Smooth muscle cell (in vitro differentiated cells): Measurements from ENCODE around the gene ERI2. TPM values are rescaled to one million over a fixed set of nuclear protein-coding genes. Genes with fewer than 3 reads are reported as not detected.

Source experiments
- DNase-seq: peaks from one replicate; lab custom pipeline; 2025; ENCODE audit not compliant: unreplicated experiment; lab: John Stamatoyannopoulos, UW
- H2AFZ ChIP-seq: fragments of 200-600 bp; sonication (generic); 2 replicates; pipeline ENCODE4 v1.6.0; 2016; ENCODE audit warnings: antibody characterized with exemption, low read depth, mild to moderate bottlenecking
- H3F3A ChIP-seq: fragments of 200-600 bp; sonication (generic); 2 replicates; pipeline ENCODE4 v1.6.0; 2017; ENCODE audit warnings: antibody characterized with exemption, low read depth
- H3K27ac ChIP-seq: fragments of 200-600 bp; sonication (generic); 2 replicates; pipeline ENCODE4 v1.5.1; 2016; ENCODE audit warnings: low read depth, mild to moderate bottlenecking
- H3K27me3 ChIP-seq: fragments of 200-600 bp; sonication (generic); 2 replicates; pipeline ENCODE4 v1.6.1; 2016; ENCODE audit warnings: low read depth, mild to moderate bottlenecking
- H3K36me3 ChIP-seq: fragments of 200-600 bp; sonication (generic); 2 replicates; pipeline ENCODE4 v1.5.1; 2016; ENCODE audit warnings: low read depth
- H3K4me1 ChIP-seq: fragments of 200-600 bp; sonication (generic); 2 replicates; pipeline ENCODE4 v1.5.1; 2016; ENCODE audit warnings: low read depth
- H3K4me2 ChIP-seq: fragments of 200-600 bp; sonication (generic); 2 replicates; pipeline ENCODE4 v1.6.0; 2016; ENCODE audit warnings: mild to moderate bottlenecking
- H3K4me3 ChIP-seq: fragments of 200-600 bp; sonication (generic); 2 replicates; pipeline ENCODE4 v1.5.1; 2016; ENCODE audit warnings: mild to moderate bottlenecking
- H3K79me2 ChIP-seq: fragments of 200-600 bp; sonication (generic); 2 replicates; pipeline ENCODE4 v1.6.0; 2016; ENCODE audit warnings: low read depth, mild to moderate bottlenecking
- H3K9ac ChIP-seq: fragments of 200-600 bp; sonication (generic); 2 replicates; pipeline ENCODE4 v1.6.0; 2016; ENCODE audit warnings: low read depth
- H3K9me3 ChIP-seq: fragments of 200-600 bp; sonication (generic); replicated peaks from 2 replicates; pipeline ENCODE4 v1.5.1; 2016; ENCODE audit warnings: low read depth
- H4K20me1 ChIP-seq: fragments of 200-600 bp; sonication (generic); 2 replicates; pipeline ENCODE4 v1.6.0; 2016; ENCODE audit warnings: low read depth
- CTCF ChIP-seq: fragments of 200-600 bp; sonication (generic); IDR thresholded peaks from 2 replicates; pipeline ENCODE4 v1.5.1; 2017; ENCODE audit warnings: borderline replicate concordance, mild to moderate bottlenecking, antibody characterized with exemption; ENCODE audit not compliant: insufficient read depth, poor library complexity, severe bottlenecking
- WGBS: methylation state at CpG from one replicate; pipeline ENCODE4 v1.1.7; 2016; ENCODE audit warnings: low lambda C conversion rate; 5-methylcytosine and 5-hydroxymethylcytosine counted together
- polyA plus RNA-seq: library from polyadenylated mRNA; unstranded; fragments of >200 nt; fragmentation: Nextera tagmentation; extraction: Ambion mirVana; gene quantifications from 2 replicates; pipeline ENCODE4 v1.2.1, GENCODE V29; 2016
- total RNA-seq: library from RNA; depleted of rRNA; stranded (reverse); fragments of >200 nt; gene quantifications from 2 replicates; pipeline ENCODE4 v1.2.3, GENCODE V29; 2014

The ERI2 gene
- total and polyA plus RNA-seq, 2 experiments from 2014 or later: 7.6 to 12.9 TPM

DNA sequence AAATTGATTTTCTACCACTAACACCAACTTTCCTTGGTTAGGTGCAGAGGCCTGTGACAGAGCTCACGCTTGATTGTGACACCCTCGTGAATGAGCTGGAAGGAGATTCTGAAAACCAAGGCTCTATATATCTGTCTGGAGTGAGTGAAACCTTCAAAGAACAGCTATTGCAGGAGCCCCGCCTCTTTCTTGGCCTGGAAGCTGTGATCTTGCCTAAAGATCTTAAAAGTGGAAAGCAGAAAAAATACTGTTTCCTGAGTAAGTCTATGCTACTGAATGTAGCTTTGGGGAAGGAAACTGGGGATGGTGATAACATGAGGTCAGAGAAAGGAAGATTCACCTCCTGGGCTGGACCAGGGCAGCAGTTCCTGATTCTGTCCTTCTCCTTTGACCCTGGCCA is 38.3 kb upstream of the ERI2 start:
- WGBS: 91% methylated on average over 3 of the region's 3 CpGs
- Histone ChIP-seq H3F3A (no peaks in the 10 kb centered on the region), H3K4me2 (no peak overlapping the region), H3K9me3 (no peaks in the 10 kb centered on the region), H3K4me3 (no peak overlapping the region), H3K4me1 (no peaks in the 10 kb centered on the region), H3K79me2 (no peaks in the 10 kb centered on the region), H3K27me3 (no peaks in the 10 kb centered on the region), H4K20me1 (no peaks in the 10 kb centered on the region), H3K9ac (no peak overlapping the region), H2AFZ (no peak overlapping the region), H3K36me3 (no peaks in the 10 kb centered on the region), H3K27ac (no peak overlapping the region)
- TF ChIP-seq CTCF: no peak
- DNase-seq: no peak

- WGBS: 92% methylated on average over 2 of the region's 2 CpGs
- no peaks in the 10 kb centered on the region for H4K20me1 ChIP-seq
- TF ChIP-seq CTCF: no peak
- H3K79me2 ChIP-seq: no peaks in the 10 kb centered on the region
- H3K27me3 ChIP-seq: no peaks in the 10 kb centered on the region
- no peak overlapping the region for H3K4me3 ChIP-seq
- no peak overlapping the region for H3K9ac ChIP-seq
- DNase-seq: no peak
- no peaks in the 10 kb centered on the region for H3K4me1 ChIP-seq
- H3K27ac ChIP-seq: no peak overlapping the region
- no peaks in the 10 kb centered on the region for H3F3A ChIP-seq
- no peak overlapping the region for H2AFZ ChIP-seq
- H3K36me3 ChIP-seq: no peaks in the 10 kb centered on the region
- no peaks in the 10 kb centered on the region for H3K9me3 ChIP-seq
- no peak overlapping the region for H3K4me2 ChIP-seq
These were observed 37.8 kb upstream of the ERI2 start for GRCh38 chr16:20844054-20844453.

- Histone ChIP-seq H2AFZ (no peak overlapping the region), H3K36me3 (no peaks in the 10 kb centered on the region), H3F3A (no peaks in the 10 kb centered on the region), H3K4me1 (no peaks in the 10 kb centered on the region), H3K79me2 (no peaks in the 10 kb centered on the region), H3K9ac (no peak overlapping the region), H3K4me3 (no peak overlapping the region), H3K27me3 (no peaks in the 10 kb centered on the region), H3K4me2 (no peak overlapping the region), H3K27ac (no peak overlapping the region), H3K9me3 (no peaks in the 10 kb centered on the region), H4K20me1 (no peaks in the 10 kb centered on the region)
- DNase-seq: no peak
- TF ChIP-seq CTCF: no peak
- WGBS: 98% methylated on average over 2 of the region's 2 CpGs
These were observed 33.2 kb upstream of the ERI2 start for GRCh38 chr16:20839504-20839903.

GRCh38 chr16:20838240-20838639 is 32.0 kb upstream of the ERI2 start:
- H3K9ac ChIP-seq: no peak overlapping the region
- H3K36me3 ChIP-seq: no peaks in the 10 kb centered on the region
- H4K20me1 ChIP-seq: no peaks in the 10 kb centered on the region
- no peak for DNase-seq
- H3K9me3 ChIP-seq: no peaks in the 10 kb centered on the region
- no peak for TF ChIP-seq CTCF
- H2AFZ ChIP-seq: no peak overlapping the region
- H3K4me2 ChIP-seq: no peak overlapping the region
- H3K79me2 ChIP-seq: no peaks in the 10 kb centered on the region
- 96% methylated on average over 1 of the region's 1 CpG for whole genome bisulfite sequencing
- H3K4me3 ChIP-seq: no peak overlapping the region
- no peaks in the 10 kb centered on the region for H3F3A ChIP-seq
- H3K27ac ChIP-seq: no peak overlapping the region
- H3K27me3 ChIP-seq: no peaks in the 10 kb centered on the region
- H3K4me1 ChIP-seq: no peaks in the 10 kb centered on the region
